NCI-H510A treated with DMSO at 0.1 percent for 48 hours (cell line): ENCODE results near the gene EFNA2.

Experiments used
- DNase-seq: peaks from one replicate; lab custom pipeline; 2025; lab: John Stamatoyannopoulos, UW

The EFNA2 gene

GRCh38 chr19:1249298-1249989 is 36.2 kb upstream of the EFNA2 start:
- peak; percentile 67 for DNase-seq

DNA sequence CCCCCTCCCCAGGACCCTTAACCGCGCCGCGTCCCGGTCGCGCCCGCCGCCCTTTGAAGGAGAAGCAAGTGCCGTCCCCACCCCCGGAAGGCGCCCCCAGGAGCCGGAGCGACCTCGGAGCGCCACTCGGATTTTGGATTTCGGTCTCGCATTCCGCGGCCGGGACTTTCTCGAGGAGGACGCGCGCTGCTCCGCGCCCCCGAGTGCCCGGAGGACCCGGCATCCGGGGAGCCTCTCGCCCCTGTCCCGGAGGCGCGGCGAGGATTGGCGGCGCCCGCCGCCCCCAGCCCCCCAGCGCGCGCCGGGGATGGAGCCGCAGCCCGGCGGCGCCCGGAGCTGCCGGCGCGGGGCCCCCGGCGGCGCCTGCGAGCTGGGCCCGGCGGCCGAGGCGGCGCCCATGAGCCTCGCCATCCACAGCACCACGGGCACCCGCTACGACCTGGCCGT is 35.7 kb upstream of the EFNA2 start:
- no peak for DNase-seq

GRCh38 chr19:1250437-1251260 is 35.0 kb upstream of the EFNA2 start:
- DNase-seq = no peak

- no peak for DNase-seq
These were observed 34.1 kb upstream of the EFNA2 start for GRCh38 chr19:1251330-1252220.

GRCh38 chr19:1252221-1252820 is 33.4 kb upstream of the EFNA2 start:
- DNase-seq = no peak

DNA sequence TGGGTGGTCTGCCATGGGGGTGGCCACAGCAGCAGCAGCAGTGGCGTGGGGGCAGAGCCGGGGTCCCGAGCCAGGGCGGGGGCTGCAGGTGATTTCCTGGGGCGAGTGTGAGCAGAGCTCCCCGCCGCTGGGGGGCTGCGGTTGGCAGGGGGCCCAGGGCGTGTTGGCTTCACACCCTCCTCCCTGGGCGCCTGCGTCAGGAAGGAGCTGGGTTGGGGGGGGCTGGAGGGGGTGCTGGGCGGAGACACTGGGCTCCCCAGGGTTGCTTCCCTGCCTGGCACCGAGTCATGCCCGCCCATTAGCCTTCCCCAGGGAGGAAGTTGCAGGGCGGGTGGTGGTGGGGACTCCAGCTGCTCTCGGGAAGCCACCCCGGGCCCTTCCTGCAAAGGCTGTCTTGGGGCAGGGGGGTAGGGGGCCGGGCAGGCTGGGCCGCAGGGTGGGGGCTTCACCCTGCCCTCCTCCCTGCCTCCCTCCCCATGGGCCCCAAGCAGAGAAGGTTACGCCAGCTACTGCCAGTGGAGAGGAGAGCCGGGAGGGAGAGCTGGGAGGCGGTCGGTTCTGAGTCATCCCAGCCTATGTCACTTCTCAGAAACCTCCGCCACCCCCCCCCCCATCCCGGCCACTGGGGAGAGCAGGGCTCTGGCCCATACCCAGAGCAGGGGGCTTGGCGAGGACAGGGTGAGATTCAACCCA is 32.7 kb upstream of the EFNA2 start:
- DNase-seq = no peak

DNA sequence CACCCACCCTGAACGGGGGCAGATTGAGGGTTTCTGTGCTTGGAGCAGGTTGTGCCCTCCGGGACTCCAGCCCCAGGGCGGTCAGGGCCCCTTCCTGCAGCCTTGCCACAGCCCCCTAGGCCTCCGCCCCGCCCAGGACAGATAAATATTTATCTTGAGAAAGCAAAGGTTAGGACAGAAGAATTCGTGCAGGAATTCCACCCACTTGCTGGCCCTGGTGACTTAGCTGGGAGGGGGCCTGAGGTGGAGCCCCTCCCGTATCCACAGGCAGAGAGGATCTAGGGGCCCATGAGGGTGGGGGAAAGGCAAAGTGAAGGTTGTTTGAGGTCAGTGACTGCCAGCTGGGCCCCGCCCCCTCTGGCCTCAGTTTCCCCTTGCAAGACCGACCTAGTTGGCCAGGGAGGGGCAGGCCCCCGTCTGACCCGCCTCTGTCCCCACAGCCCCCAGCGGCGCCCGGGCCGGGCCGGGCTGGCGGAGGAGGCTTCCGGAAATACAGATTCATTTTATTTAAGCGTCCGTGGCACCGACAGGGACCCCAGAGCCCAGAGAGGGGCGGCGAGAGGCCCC is 32.1 kb upstream of the EFNA2 start:
- DNase-seq = no peak

DNA sequence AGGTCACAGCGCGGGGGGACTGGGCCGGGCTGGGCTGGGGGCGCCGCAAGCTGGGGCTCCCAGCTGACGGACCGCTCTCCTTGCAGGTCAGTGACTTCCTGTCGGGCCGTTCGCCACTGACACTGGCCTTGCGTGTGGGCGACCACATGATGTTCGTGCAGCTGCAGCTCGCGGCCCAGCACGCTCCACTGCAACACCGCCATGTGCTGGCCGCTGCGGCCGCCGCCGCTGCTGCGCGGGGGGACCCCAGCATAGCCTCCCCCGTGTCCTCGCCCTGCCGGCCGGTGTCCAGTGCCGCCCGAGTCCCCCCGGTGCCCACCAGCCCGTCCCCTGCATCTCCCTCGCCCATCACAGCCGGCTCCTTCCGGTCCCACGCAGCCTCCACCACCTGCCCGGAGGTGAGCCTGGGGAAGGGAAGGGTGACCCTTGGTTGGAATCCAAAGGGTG is 31.6 kb upstream of the EFNA2 start:
- DNase-seq = no peak

GRCh38 chr19:1254530-1255185 is 31.0 kb upstream of the EFNA2 start:
- no peak for DNase-seq

DNA sequence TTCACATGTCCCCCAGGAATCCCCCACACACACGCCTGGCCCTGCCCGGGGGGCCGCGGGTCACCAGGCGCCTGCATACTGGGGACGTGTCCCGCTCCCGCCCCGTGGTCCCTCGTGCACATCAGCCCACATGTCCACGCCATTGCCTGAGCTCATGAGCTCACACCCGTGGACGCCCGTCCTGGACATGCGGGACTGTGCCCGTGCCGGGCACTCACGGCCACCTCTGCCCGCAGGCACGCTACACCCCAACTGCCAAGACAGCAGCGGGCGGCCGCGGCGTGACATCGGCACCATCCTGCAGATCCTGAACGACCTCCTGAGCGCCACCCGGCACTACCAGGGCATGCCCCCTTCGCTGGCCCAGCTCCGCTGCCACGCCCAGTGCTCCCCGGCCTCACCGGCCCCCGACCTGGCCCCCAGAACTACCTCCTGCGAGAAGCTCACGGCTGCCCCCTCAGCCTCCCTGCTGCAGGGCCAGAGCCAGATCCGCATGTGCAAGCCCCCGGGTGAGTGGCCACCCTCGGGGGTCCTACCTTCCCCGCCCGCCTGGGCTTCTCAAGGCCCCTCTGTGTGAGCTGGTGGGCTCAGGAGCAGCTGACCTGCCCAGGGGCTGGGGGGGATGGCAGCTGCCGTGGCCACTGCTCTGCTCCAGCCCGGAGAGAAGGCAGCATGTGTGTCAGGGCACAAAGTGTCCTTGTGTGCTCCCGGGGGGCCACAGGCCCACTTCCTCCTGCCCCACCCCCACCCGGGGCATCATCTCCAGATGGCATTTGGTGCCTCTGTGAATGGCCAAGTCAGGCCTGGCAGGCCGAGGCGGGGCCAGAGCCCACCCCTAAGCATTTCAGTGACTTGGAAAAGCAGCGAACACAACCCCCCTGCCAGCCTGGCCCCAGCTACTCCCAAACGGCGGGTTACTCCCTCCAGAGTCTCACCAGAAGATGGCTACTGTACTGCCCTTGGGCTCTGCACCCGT is 30.2 kb upstream of the EFNA2 start:
- DNase-seq = no peak

GRCh38 chr19:1256646-1257474 is 28.8 kb upstream of the EFNA2 start:
- no peak for DNase-seq

DNA sequence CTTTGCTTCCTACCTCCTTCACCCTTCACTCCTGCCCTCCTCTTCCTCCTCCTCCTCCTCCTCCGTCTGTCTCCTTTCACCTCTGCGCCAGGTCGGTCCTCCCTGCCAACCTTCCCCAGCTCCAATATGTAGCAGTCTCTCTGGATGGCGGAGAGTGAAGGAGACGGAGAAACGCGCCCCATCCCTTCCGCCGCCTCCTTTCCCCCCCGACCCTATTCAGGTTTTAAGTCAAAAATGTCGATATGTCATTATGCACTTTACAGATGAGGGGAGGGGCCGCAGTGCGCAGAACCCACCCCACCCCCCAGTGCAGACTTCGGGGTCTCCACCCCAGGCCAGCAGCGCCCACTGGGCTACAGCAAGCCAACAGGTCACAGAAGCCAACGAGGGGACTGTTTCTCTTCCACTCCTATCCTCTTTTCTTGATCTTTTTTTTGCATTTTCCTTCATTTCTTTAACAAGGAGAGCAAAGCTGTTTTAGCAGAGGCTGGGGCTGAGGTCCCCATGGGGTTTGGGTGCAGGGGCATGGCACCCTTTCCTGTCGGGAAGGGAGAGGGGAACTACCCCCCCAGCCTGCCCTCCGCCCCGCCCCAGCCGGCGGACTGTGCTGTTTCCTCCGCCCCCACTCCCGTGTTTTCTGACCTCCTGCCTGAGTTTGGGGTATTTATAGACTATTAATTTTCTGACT is 28.1 kb upstream of the EFNA2 start:
- no peak for DNase-seq

GRCh38 chr19:1258163-1258492 is 27.5 kb upstream of the EFNA2 start:
- no peak for DNase-seq

DNA sequence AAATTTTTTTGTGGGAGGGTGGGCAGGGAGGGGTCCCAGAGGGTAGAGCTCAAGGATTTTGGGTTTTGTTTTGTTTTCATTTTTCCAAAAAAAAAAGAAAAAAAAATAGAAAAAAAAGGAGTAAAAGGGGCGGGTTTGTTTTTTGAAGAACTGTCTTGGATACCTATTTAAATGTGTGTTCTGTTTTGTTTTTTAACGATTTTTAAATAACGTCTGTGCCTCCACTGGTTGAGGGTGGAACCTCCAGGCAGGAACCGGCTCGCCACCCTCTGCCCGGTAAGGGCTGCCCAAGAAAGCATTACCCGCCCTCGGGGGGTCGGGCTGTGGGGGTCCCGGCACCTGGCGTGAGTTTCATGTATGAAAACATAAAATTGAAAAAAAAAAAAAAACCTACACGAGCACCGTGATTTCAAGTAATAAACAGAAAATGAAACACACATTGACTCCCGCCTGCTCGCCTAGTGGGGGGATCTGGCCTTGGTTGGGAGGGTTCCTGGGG is 26.9 kb upstream of the EFNA2 start:
- DNase-seq = no peak

- DNase-seq = no peak
These were observed 26.3 kb upstream of the EFNA2 start for GRCh38 chr19:1259206-1259875.

- DNase-seq = no peak
These were observed 25.6 kb upstream of the EFNA2 start for GRCh38 chr19:1259876-1260748.
